H1 (cell line): ENCODE measurements around the gene THSD1. TPM values are rescaled to one million over a fixed set of nuclear protein-coding genes. Genes with fewer than 3 reads are reported as not detected.

ENCODE experiments used
- ASH2L ChIP-seq: fragments of 200-600, 300-600 bp; sonication (generic); IDR thresholded peaks from one replicate; pipeline ENCODE4 v1.7.1; 2017; ENCODE audit warnings: low read length
- BACH1 ChIP-seq: IDR thresholded peaks from 2 replicates; pipeline ENCODE4 v1.6.1; 2012; ENCODE audit warnings: low read length, improper control_type of control experiment
- CREB1 ChIP-seq: IDR thresholded peaks from 2 replicates; pipeline ENCODE4 v1.6.1; 2012; ENCODE audit warnings: inconsistent platforms
- CTBP2 ChIP-seq: IDR thresholded peaks from 2 replicates; pipeline ENCODE4 v1.7.0; 2011; ENCODE audit warnings: borderline replicate concordance, mild to moderate bottlenecking, moderate library complexity, mixed read lengths, low read length; ENCODE audit not compliant: insufficient read depth, insufficient read length
- EP300 ChIP-seq, 2 experiments: IDR thresholded peaks; 1 replicate in 1 of 2; 2 replicates in 1 of 2; pipeline ENCODE4 v1.6.1; 2011 to 2012; ENCODE audit warnings: low read depth in 2 of 2, low read length in 2 of 2, mild to moderate bottlenecking in 2 of 2, borderline replicate concordance in 1 of 2, inconsistent platforms in 1 of 2, moderate library complexity in 1 of 2
- EZH2 ChIP-seq: fragments of 200-600 bp; sonication (generic); IDR thresholded peaks from 2 replicates; pipeline ENCODE4 v1.7.1; 2012; ENCODE audit warnings: low read depth, mild to moderate bottlenecking, moderate library complexity, low read length, inconsistent platforms; ENCODE audit not compliant: severe bottlenecking
- FOSL1 ChIP-seq: IDR thresholded peaks from 2 replicates; pipeline ENCODE4 v1.6.1; 2011; ENCODE audit warnings: mild to moderate bottlenecking, low read depth, low read length, moderate library complexity; ENCODE audit not compliant: insufficient read depth
- HDAC2 ChIP-seq, 2 experiments: fragments of 300-600 bp in 1 of 2; sonication (generic) in 1 of 2; IDR thresholded peaks; 2 replicates each; pipeline ENCODE4 v1.6.1; 2011 to 2012; ENCODE audit warnings: low read depth in 2 of 2, low read length in 2 of 2, mild to moderate bottlenecking in 2 of 2, moderate library complexity in 2 of 2, borderline replicate concordance in 1 of 2, inconsistent platforms in 1 of 2
- KDM1A ChIP-seq: fragments of 200-600, 300-600 bp; sonication (generic); IDR thresholded peaks from 2 replicates; pipeline ENCODE4 v1.7.1; 2016; ENCODE audit warnings: mild to moderate bottlenecking, low read length, borderline replicate concordance
- KDM4A ChIP-seq: IDR thresholded peaks from one replicate; pipeline ENCODE4 v1.7.1; 2012; ENCODE audit warnings: low read depth, mild to moderate bottlenecking, moderate library complexity, low read length, inconsistent platforms; ENCODE audit not compliant: severe bottlenecking
- MAX ChIP-seq: IDR thresholded peaks from 2 replicates; pipeline ENCODE4 v1.6.1; 2012; ENCODE audit warnings: inconsistent platforms
- NANOG ChIP-seq: IDR thresholded peaks from 2 replicates; pipeline ENCODE4 v1.6.1; 2011; ENCODE audit warnings: low read length, low read depth, mild to moderate bottlenecking, inconsistent platforms; ENCODE audit not compliant: insufficient read depth, poor library complexity, severe bottlenecking
- POLR2A ChIP-seq, 2 experiments: IDR thresholded peaks; 1 replicate in 1 of 2; 2 replicates in 1 of 2; pipeline ENCODE4 v1.6.1; 2011; ENCODE audit warnings: low read depth in 2 of 2, low read length in 2 of 2, mild to moderate bottlenecking in 2 of 2; ENCODE audit errors: control extremely low read depth in 1 of 2
- POLR2AphosphoS5 ChIP-seq: IDR thresholded peaks from 2 replicates; pipeline ENCODE4 v1.6.1; 2011; ENCODE audit warnings: low read depth, low read length
- RFX5 ChIP-seq: IDR thresholded peaks from 2 replicates; pipeline ENCODE4 v1.6.1; 2011; ENCODE audit warnings: low read depth, low read length, improper control_type of control experiment, borderline replicate concordance
- RNF2 ChIP-seq: fragments of 200-900, 300-1000 bp; sonication (generic); IDR thresholded peaks from 2 replicates; pipeline ENCODE4 v1.7.1; 2016; ENCODE audit warnings: borderline replicate concordance, low read depth, mild to moderate bottlenecking, antibody characterized with exemption, low read length; ENCODE audit not compliant: poor library complexity, severe bottlenecking; ENCODE audit errors: missing control alignments
- SIRT6 ChIP-seq: IDR thresholded peaks from one replicate; pipeline ENCODE4 v1.7.1; 2012; ENCODE audit warnings: low read length, inconsistent platforms
- SP1 ChIP-seq: IDR thresholded peaks from 2 replicates; pipeline ENCODE4 v1.6.1; 2011; ENCODE audit warnings: low read depth, low read length
- SUZ12 ChIP-seq: fragments of 200-600 bp; sonication (generic); IDR thresholded peaks from 2 replicates; pipeline ENCODE4 v1.6.1; 2012; ENCODE audit warnings: mild to moderate bottlenecking, inconsistent platforms, low read length, moderate library complexity, mixed read lengths
- TAF1 ChIP-seq: IDR thresholded peaks from 2 replicates; pipeline ENCODE4 v1.6.1; 2011; ENCODE audit warnings: mild to moderate bottlenecking, low read depth, low read length
- USF2 ChIP-seq: IDR thresholded peaks from 2 replicates; pipeline ENCODE4 v1.6.1; 2011; ENCODE audit warnings: low read length, improper control_type of control experiment
- ZNF274 ChIP-seq: IDR thresholded peaks from 2 replicates; pipeline ENCODE4 v1.7.0; 2012; ENCODE audit warnings: low read length, borderline replicate concordance; ENCODE audit errors: extremely low read depth
- polyA plus RNA-seq, 7 experiments: library from polyadenylated mRNA; depleted of rRNA in 3 of 7; stranded (reverse) in 5 of 7; unstranded in 2 of 7; fragments of >200 nt in 5 of 7; fragments of 200-250 nt in 2 of 7; gene quantifications; 1 replicate in 5 of 7; 2 replicates in 1 of 7; 4 replicates in 1 of 7; pipeline versions ENCODE4 v1.2.1 to v1.2.3, GENCODE V29; 2011 to 2013; ENCODE audit warnings: missing spikeins in 2 of 7, mixed read lengths in 2 of 7
- total RNA-seq: library from RNA; stranded (reverse); fragmentation: NEBNext Ultra II Directional; extraction: Animal tissue kit (Norgen Biotek cat#: 25700); gene quantifications from 2 replicates; pipeline ENCODE4 v1.2.1, GENCODE V29; 2021

THSD1 gene
- total and polyA plus RNA-seq, 2 of the 8 experiments (the other 6 are each of a cell fraction or from before 2014, with no cell fraction given): 0.17 to 0.35 TPM

GRCh38 chr13:52454820-52455676, 49.1 kb upstream of the THSD1 start, which contains the start of gene CKAP2 (continued):
- TF ChIP-seq USF2 (no peak), BACH1 (no peak), ASH2L (peak; percentile 97), CREB1 (peak; percentile 70), RNF2 (no peak), FOSL1 (no peak), EZH2 (no peak), EP300 (IDR thresholded peaks at IDR 0.05; ENCODE audit: borderline replicate concordance in 1 of 2, low read depth in 2 of 2, low read length in 2 of 2) (no peak), TAF1 (peak; percentile 96), POLR2A (IDR thresholded peaks at IDR 0.05; ENCODE audit: control extremely low read depth in 1 of 2, low read depth in 2 of 2, low read length in 2 of 2) (peak; percentile 92 to 95), KDM4A (peak; percentile 92), MAX (peak; percentile 53; the same call in 1 of the 2 replicates), SUZ12 (no peak), RFX5 (peak; percentile 83), NANOG (no peak), CTBP2 (no peak), HDAC2 (IDR thresholded peaks at IDR 0.05; ENCODE audit: borderline replicate concordance in 1 of 2, low read depth in 2 of 2, low read length in 2 of 2) (no peak; a peak in 1 of 4 replicates), SP1 (peak; percentile 84), KDM1A (no peak), SIRT6 (no peak), POLR2AphosphoS5 (peak; percentile 85), ZNF274 (no peak)
